GM21381 (cell line): ENCODE data around the gene SLC6A9.

ENCODE experiments used
- ATAC-seq: cut with Tn5 transposase; IDR thresholded peaks from one replicate; pipeline ENCODE4 v1.9.1; 2021; ENCODE audit warnings: mild to moderate bottlenecking, moderate library complexity; ENCODE audit not compliant: unreplicated experiment

SLC6A9 gene

DNA sequence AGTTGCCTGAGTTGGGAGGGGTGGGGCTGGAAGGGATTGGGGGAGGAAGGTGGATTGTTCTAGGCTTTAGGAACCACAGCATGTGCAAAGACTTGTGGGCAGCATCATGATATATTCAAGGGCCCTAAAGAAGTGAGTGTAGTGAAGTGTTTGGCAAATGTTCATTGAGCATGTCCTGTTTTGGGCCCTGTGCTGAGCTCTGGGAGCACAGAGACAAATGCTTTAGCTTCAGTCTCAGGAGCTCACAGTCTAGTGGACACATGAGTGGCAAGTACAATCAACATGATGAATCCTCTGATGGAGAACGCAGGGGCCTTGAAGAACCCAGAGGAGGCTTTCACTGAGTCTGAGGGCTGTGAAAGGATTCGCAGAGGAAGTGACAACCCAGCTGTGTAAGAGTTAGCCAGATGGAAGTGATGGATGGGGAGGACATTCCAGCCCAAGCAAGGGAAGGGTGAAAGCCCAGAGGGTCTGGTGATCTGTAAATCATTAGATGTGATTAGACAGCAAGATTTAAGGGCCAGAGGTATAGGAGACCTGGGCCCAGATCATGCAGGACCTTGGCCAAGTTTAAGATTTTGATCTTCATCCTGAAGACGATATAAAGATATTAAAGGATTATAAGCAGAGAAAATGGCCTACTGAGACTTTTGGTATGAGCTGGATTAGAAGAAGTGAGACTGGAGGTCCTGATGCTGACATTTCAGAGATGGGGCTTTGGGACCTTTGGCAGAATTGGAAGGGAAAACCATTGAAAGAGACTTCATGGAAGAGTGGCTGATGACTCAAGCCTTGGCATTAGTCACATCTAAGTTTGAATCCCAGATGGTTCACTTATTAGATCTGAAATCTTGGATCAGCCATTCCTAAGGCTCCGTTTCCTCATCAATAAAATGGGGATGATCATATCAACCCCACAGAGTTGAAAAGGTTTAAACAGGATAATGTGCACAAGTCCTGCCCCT, 80.0 kb downstream of the SLC6A9 start:
- ATAC-seq: no peak

- no peak for ATAC-seq
These were observed 81.6 kb downstream of the SLC6A9 start for GRCh38 chr1:43949678-43950077.

DNA sequence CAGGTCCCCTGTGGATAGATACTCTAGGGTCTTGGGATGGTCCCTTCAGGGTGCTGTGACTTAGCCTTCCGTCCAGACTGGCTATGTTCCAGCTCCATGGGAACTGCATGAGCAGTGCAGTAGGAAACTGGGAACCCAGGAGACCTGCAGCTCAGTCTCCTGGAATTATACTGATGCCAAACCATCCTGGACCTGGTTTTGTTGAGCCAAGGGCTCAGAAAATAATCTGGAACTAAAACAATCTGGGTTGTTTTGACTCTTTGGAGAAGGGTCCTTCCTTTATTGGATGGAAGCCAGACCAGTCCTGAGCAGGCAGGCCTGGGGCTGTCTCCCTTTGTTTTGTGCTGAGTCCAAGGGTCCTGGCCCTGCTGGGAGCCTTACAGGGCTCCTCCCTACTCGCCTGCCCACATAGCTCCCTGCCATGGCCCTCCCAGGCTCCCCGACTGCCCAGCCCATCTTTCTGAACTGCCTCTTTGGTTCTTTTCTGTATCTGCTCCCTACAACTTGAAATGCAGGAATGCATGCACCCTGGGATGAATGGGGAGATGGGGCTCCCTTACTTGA, 83.3 kb downstream of the SLC6A9 start:
- ATAC-seq: no peak

- ATAC-seq: no peak
These were observed 84.0 kb downstream of the SLC6A9 start for GRCh38 chr1:43947061-43947873.
